Panc1 (cell line): ENCODE results near the gene OTOG. TPM values are rescaled to one million over a fixed set of nuclear protein-coding genes. Genes with fewer than 3 reads are reported as not detected.

Experiments used
- ATAC-seq: fragments of 200-7000 bp; cut with Tn5 transposase; 2 replicates; pipeline ENCODE4 v1.9.1; 2020; ENCODE audit warnings: mild to moderate bottlenecking, moderate library complexity
- BruUV-seq: library from RNA; stranded (reverse); fragments of 400-500 nt; replicated peaks from 2 replicates; lab custom pipeline; 2021; lab: Mats Ljungman, UMichigan
- CTCF ChIA-PET: fragments of 300-600 bp; sonication (Branson Sonifier 250); formaldehyde crosslinking; loops from one replicate; lab custom pipeline; 2022; ENCODE audit warnings: antibody characterized with exemption; lab: Charles Lee
- POLR2A ChIA-PET: fragments of 300-600 bp; sonication (Branson Sonifier 250); formaldehyde crosslinking; loops from one replicate; lab custom pipeline; 2022; ENCODE audit warnings: antibody characterized with exemption; lab: Charles Lee
- DNase-seq: peaks from one replicate; pipeline ENCODE4 v3.0.0-alpha.2; 2010; ENCODE audit warnings: low read depth, low spot score
- H3K27ac ChIP-seq: 2 replicates; pipeline ENCODE4 v1.5.1; 2011; ENCODE audit warnings: mild to moderate bottlenecking, low read length, inconsistent platforms
- H3K27me3 ChIP-seq: fragments of 200-500 bp; sonication (Bioruptor generic); 2 replicates; pipeline ENCODE4 v1.6.0; 2014; ENCODE audit warnings: low read length, inconsistent platforms; ENCODE audit not compliant: control insufficient read depth, insufficient read depth
- H3K36me3 ChIP-seq: fragments of 200-500 bp; sonication (Bioruptor generic); 2 replicates; pipeline ENCODE4 v1.5.1; 2014; ENCODE audit warnings: inconsistent platforms, mild to moderate bottlenecking, low read length, moderate library complexity; ENCODE audit not compliant: control insufficient read depth, insufficient read depth
- H3K4me1 ChIP-seq: 2 replicates; pipeline ENCODE4 v1.5.1; 2011; ENCODE audit warnings: inconsistent platforms, mild to moderate bottlenecking, low read length, moderate library complexity; ENCODE audit not compliant: control insufficient read depth, insufficient read depth
- H3K4me3 ChIP-seq, 2 experiments: 2 replicates each; pipeline ENCODE4 v1.5.1; 2011 to 2012; ENCODE audit warnings: low read depth in 2 of 2, low read length in 2 of 2, mild to moderate bottlenecking in 2 of 2, inconsistent platforms in 1 of 2, moderate library complexity in 1 of 2
- H3K9me3 ChIP-seq: fragments of 200-500 bp; sonication (Bioruptor generic); 2 replicates; pipeline ENCODE4 v1.5.1; 2014; ENCODE audit warnings: low read depth, mild to moderate bottlenecking, inconsistent platforms, low read length, moderate library complexity; ENCODE audit not compliant: control insufficient read depth, insufficient read depth
- CTCF ChIP-seq: fragments of 450-650 bp; IDR thresholded peaks from 2 replicates; pipeline ENCODE4 v1.5.1; 2017; ENCODE audit warnings: mild to moderate bottlenecking
- POLR2AphosphoS5 ChIP-seq: IDR thresholded peaks from 2 replicates; pipeline ENCODE4 v1.6.1; 2012; ENCODE audit warnings: mild to moderate bottlenecking, low read depth, low read length, moderate library complexity
- REST ChIP-seq, 2 experiments: IDR thresholded peaks; 2 replicates each; pipeline ENCODE4 v1.6.1; 2011 to 2012; ENCODE audit warnings: low read depth in 2 of 2, control low read depth in 1 of 2, low read length in 1 of 2, mild to moderate bottlenecking in 1 of 2, moderate library complexity in 1 of 2; ENCODE audit not compliant: insufficient read depth in 1 of 2
- SIN3A ChIP-seq: IDR thresholded peaks from 2 replicates; pipeline ENCODE4 v1.6.1; 2012; ENCODE audit warnings: low read depth, mild to moderate bottlenecking, low read length, moderate library complexity, borderline replicate concordance; ENCODE audit not compliant: insufficient read depth
- TCF7L2 ChIP-seq: IDR thresholded peaks from 2 replicates; pipeline ENCODE4 v1.6.1; 2011; ENCODE audit warnings: mild to moderate bottlenecking, low read depth, low read length, inconsistent platforms
- in situ Hi-C: cut with HindIII; loops from 2 replicates; pipeline ENCODE4 v1.10.0; 2016; ENCODE audit warnings: low sequenced_read_pairs, low pct_unique_long_range_greater_than_20kb
- intact Hi-C: fragments of 100-400 bp; cut with micrococcal nuclease; formaldehyde crosslinking; loops from one replicate; pipeline ENCODE4 v1.10.0; 2022; ENCODE audit not compliant: unreplicated experiment
- total RNA-seq: library from RNA; stranded (reverse); gene quantifications from one replicate; pipeline ENCODE4 v1.2.1, GENCODE V29; 2021; ENCODE audit not compliant: unreplicated experiment

OTOG gene
- total RNA-seq, 1 experiment from 2014 or later = not detected

GRCh38 chr11:17653611-17654010 lies 106.6 kb downstream of the OTOG start:
- CTCF ChIA-PET = no interaction called here
- POLR2A ChIA-PET = no interaction called here
- no peak overlapping the region for H3K27ac ChIP-seq
- intact Hi-C loops = no loop called here
- H3K9me3 ChIP-seq = peaks cover 9% of the 10 kb centered on the region
- no peak overlapping the region for H3K4me3 ChIP-seq
- peaks cover 6% of the 10 kb centered on the region for H3K4me1 ChIP-seq
- no peak for DNase-seq
- no peak for ATAC-seq
- BruUV-seq = no TSS peak
- in situ Hi-C loops = no loop called here
- no peaks in the 10 kb centered on the region for H3K27me3 ChIP-seq
- TF ChIP-seq REST (IDR thresholded peaks at IDR 0.05; ENCODE audit: insufficient read depth in 1 of 2, low read depth in 2 of 2, low read length in 1 of 2) (no peak), TCF7L2 (no peak), CTCF (no peak), SIN3A (no peak), POLR2AphosphoS5 (no peak)
- H3K36me3 ChIP-seq = no peaks in the 10 kb centered on the region

- Histone ChIP-seq H3K27me3 (no peaks in the 10 kb centered on the region), H3K36me3 (no peaks in the 10 kb centered on the region), H3K27ac (no peak overlapping the region), H3K9me3 (peaks cover 9% of the 10 kb centered on the region), H3K4me1 (peaks cover under 1% of the 10 kb centered on the region; the same call in 1 of the 2 replicates), H3K4me3 (no peak overlapping the region)
- no peak for ATAC-seq
- no peak for TF ChIP-seq REST (IDR thresholded peaks at IDR 0.05; ENCODE audit: insufficient read depth in 1 of 2, low read depth in 2 of 2, low read length in 1 of 2)
- no peak for TF ChIP-seq SIN3A
- TF ChIP-seq POLR2AphosphoS5 = no peak
- TF ChIP-seq TCF7L2 = no peak
- TF ChIP-seq CTCF = no peak
- intact Hi-C loops = no loop called here
- no TSS peak for BruUV-seq
- ChIA-PET CTCF (no interaction called here), POLR2A (no interaction called here)
- no peak for DNase-seq
- in situ Hi-C loops = no loop called here
Observed at GRCh38 chr11:17655682-17656081, 108.6 kb downstream of the OTOG start.
